Measurements from ENCODE around the gene DGCR8. TPM values are rescaled to one million over a fixed set of nuclear protein-coding genes. Genes with fewer than 3 reads are reported as not detected.
A peak's percentile ranks its signal among the peaks of the same experiment; 100 is the strongest.

The DGCR8 gene
- total and polyA plus RNA-seq, 4 donors, result 13.2 to 38.4 (median 26.2) TPM

DNA sequence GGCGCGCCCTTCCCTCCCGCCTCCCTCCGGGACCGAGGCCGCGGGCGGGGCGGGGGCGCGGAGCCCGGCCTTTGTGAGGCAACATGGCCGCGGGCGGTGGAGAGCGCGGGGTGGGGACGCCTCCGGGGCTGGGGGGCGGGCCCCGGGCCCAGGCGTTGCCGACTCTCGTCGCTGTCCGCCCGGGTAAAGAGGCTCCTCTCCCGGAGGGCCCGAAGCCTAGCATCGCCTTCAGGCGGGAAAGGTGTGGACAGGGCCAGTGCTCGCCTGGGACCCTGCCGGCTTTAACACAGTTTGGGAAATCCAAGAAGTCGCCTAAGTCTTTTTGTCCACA is 369 bp downstream of the DGCR8 start:
- ATAC-seq (ENCODE audit: insufficient read depth, low FRiP score), result peak; percentile 60
- WGBS, 2 donors, result 0% methylated on average over 21 to 34 of the region's 34 CpGs
- Histone ChIP-seq H3K27me3 (ENCODE audit: control insufficient read depth in 3 of 3, insufficient read depth in 3 of 3, low read length in 2 of 3) (no peaks in the 10 kb centered on the region), H3K4me3 (peak overlapping the region; percentile 59), H3K9ac (ENCODE audit: insufficient read depth in 1 of 2, low read length in 2 of 2) (peak overlapping the region; percentile 88 to 90), H3K9me3 (ENCODE audit: control insufficient read depth in 4 of 4, insufficient read depth in 3 of 4, low read length in 3 of 4) (no peaks in the 10 kb centered on the region), H3K27ac (ENCODE audit: low read depth in 1 of 2, low read length in 1 of 2) (peak overlapping the region; percentile 89 to 97), H3K36me3 (ENCODE audit: control insufficient read depth in 4 of 4, insufficient read depth in 4 of 4, low read length in 4 of 4) (no peaks in the 10 kb centered on the region), H3K4me1 (ENCODE audit: control insufficient read depth in 5 of 5, insufficient read depth in 5 of 5, low read length in 5 of 5) (peaks cover 5 to 29% (median 17%) of the 10 kb centered on the region in 5 donors)
- TF ChIP-seq, protein P1, sequence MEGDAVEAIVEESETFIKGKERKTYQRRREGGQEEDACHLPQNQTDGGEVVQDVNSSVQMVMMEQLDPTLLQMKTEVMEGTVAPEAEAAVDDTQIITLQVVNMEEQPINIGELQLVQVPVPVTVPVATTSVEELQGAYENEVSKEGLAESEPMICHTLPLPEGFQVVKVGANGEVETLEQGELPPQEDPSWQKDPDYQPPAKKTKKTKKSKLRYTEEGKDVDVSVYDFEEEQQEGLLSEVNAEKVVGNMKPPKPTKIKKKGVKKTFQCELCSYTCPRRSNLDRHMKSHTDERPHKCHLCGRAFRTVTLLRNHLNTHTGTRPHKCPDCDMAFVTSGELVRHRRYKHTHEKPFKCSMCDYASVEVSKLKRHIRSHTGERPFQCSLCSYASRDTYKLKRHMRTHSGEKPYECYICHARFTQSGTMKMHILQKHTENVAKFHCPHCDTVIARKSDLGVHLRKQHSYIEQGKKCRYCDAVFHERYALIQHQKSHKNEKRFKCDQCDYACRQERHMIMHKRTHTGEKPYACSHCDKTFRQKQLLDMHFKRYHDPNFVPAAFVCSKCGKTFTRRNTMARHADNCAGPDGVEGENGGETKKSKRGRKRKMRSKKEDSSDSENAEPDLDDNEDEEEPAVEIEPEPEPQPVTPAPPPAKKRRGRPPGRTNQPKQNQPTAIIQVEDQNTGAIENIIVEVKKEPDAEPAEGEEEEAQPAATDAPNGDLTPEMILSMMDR (IDR thresholded peaks at IDR 0.05; ENCODE audit: control extremely low read depth, extremely low read depth), result no peak
- DNase-seq, result peak; percentile 58 to 64 (median 60)

DNA sequence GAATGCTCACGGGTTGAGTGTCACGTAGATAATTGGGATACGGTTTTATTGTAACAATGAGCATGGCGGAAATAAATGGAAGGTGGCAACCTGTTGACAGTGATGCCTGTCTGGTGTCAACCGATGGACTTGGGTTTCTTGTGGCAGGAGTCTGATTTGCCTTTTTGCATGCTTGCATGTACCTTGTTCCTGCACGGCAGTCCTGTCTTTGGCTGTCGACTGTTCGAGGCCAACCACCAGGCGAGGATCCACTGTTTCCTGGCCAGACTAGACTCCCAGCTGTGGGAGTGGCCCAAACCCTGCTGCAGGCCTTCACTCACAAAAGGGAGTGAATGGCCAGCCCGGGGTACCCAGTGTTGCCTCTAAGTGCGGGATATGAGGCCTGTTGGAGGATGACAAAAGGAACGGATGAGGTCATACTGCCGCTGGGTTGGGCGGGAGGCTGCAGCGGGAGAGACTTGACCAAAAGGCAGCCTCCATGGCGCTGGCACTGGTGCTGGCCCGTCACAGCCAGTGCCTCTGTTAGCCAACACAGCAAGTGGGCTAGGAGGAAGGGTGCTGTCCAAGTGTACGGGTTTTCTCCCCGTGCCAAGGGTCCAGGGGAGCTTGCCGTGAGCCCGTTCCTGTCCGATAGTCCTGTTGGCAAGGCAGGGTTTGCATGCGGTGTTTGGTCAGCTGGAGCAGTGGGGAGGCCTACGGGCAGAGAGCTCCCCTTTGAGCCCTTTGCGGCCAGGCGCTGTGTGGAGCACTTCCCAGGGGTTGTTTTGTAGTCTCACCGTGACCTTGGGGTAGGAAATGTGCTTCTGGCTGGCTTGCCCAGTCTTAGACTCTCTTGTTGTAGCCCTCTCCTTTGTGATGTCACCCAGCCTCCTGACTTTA is 974 bp downstream of the DGCR8 start:
- Histone ChIP-seq H3K4me1 (ENCODE audit: control insufficient read depth in 5 of 5, insufficient read depth in 5 of 5, low read length in 5 of 5) (peaks cover 5 to 29% (median 17%) of the 10 kb centered on the region in 5 donors), H3K9ac (ENCODE audit: insufficient read depth in 1 of 2, low read length in 2 of 2) (peak overlapping the region; percentile 88 to 90), H3K27me3 (ENCODE audit: control insufficient read depth in 3 of 3, insufficient read depth in 3 of 3, low read length in 2 of 3) (no peaks in the 10 kb centered on the region), H3K4me3 (peak overlapping the region; percentile 59), H3K27ac (ENCODE audit: low read depth in 1 of 2, low read length in 1 of 2) (peak overlapping the region; percentile 89 to 97), H3K9me3 (ENCODE audit: control insufficient read depth in 4 of 4, insufficient read depth in 3 of 4, low read length in 3 of 4) (no peaks in the 10 kb centered on the region), H3K36me3 (ENCODE audit: control insufficient read depth in 4 of 4, insufficient read depth in 4 of 4, low read length in 4 of 4) (peaks cover 0 to 3% (median 0%) of the 10 kb centered on the region in 4 donors)
- ATAC-seq (ENCODE audit: insufficient read depth, low FRiP score) (peak; percentile 4), DNase-seq (peak; percentile 61 to 68 (median 65))
- 22 to 39% methylated on average over 27 of the region's 27 CpGs for WGBS, 2 donors
- TF ChIP-seq, protein P1 (IDR thresholded peaks at IDR 0.05; ENCODE audit: control extremely low read depth, extremely low read depth), result no peak

DNA sequence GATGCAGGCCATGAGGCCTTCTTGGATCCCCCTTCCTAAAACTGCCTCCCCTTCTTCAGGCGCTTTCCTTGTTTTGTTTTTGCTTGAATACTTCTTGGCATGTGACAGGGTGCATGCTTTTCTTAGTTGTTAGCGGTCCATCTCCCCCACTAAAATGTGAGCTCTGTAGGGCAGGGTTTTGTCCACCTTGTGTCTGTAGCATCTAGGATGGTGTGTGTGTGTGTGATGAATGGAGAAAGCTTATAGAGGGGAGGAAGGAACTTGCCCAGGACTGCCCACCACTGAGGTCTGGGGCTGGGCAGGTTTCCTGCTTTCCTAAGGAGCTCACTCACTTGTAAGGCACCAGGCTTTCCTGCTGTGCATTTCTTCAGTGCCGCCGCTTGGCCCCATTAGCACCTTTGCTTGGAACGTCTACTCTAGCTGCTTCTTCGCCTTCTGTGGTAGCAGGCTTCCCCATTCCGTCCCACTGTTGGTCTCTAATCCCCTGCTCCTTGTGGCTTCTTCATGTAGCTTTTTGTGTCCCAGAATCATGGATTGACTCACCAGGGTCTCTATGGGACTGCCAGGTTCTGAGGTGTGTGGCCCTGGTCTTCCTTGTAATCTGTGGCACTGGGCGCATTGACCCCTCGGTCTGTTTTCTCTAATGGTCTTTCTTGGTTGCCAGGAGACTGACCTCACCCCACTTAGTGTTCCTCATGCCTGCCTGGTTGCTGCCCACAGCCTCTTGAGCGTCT is 3.3 kb downstream of the DGCR8 start:
- 79 to 82% methylated on average over 10 of the region's 10 CpGs for WGBS, 2 donors
- Histone ChIP-seq H3K4me3 (no peak overlapping the region), H3K27ac (ENCODE audit: low read depth in 1 of 2, low read length in 1 of 2) (no peak overlapping the region), H3K36me3 (ENCODE audit: control insufficient read depth in 4 of 4, insufficient read depth in 4 of 4, low read length in 4 of 4) (peaks cover 3 to 20% (median 16%) of the 10 kb centered on the region in 4 donors), H3K27me3 (ENCODE audit: control insufficient read depth in 3 of 3, insufficient read depth in 3 of 3, low read length in 2 of 3) (no peaks in the 10 kb centered on the region), H3K4me1 (ENCODE audit: control insufficient read depth in 5 of 5, insufficient read depth in 5 of 5, low read length in 5 of 5) (peaks cover 5 to 29% (median 17%) of the 10 kb centered on the region in 5 donors), H3K9ac (ENCODE audit: insufficient read depth in 1 of 2, low read length in 2 of 2) (no peak overlapping the region), H3K9me3 (ENCODE audit: control insufficient read depth in 4 of 4, insufficient read depth in 3 of 4, low read length in 3 of 4) (no peaks in the 10 kb centered on the region)
- DNase-seq (no peak), ATAC-seq (ENCODE audit: insufficient read depth, low FRiP score) (no peak)
- TF ChIP-seq, protein P1 (IDR thresholded peaks at IDR 0.05; ENCODE audit: control extremely low read depth, extremely low read depth), result no peak

Data from lung (tissue), 12 donors.